GM19452 (cell line): Measurements from ENCODE around the gene OTULIN.

Experiments
- ATAC-seq: cut with Tn5 transposase; IDR thresholded peaks from one replicate; pipeline ENCODE4 v1.9.1; 2021; ENCODE audit not compliant: unreplicated experiment

Gene OTULIN

GRCh38 chr5:14741131-14741530, 76.6 kb downstream of the OTULIN start:
- ATAC-seq, result no peak

GRCh38 chr5:14741801-14742440, 77.4 kb downstream of the OTULIN start:
- no peak for ATAC-seq

DNA sequence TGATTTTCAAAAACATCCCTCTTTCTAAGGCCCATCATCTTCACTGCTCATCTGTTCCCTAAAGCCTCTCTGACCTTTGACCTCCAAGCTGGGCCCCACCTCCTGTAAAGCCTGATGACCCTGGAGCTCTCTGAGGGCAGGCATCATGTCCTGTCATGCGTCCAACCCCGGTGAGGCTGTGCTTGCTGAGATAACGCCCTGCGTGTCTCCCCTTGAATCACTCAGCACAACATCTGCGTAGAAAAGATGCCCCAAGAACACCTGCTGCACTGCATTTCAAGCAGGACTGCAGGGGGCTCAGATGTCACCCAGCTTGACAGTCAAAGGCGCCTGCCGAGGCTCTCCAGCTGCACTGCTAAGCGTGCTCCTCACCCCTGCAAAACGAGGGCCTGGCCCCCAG, 78.0 kb downstream of the OTULIN start:
- no peak for ATAC-seq

DNA sequence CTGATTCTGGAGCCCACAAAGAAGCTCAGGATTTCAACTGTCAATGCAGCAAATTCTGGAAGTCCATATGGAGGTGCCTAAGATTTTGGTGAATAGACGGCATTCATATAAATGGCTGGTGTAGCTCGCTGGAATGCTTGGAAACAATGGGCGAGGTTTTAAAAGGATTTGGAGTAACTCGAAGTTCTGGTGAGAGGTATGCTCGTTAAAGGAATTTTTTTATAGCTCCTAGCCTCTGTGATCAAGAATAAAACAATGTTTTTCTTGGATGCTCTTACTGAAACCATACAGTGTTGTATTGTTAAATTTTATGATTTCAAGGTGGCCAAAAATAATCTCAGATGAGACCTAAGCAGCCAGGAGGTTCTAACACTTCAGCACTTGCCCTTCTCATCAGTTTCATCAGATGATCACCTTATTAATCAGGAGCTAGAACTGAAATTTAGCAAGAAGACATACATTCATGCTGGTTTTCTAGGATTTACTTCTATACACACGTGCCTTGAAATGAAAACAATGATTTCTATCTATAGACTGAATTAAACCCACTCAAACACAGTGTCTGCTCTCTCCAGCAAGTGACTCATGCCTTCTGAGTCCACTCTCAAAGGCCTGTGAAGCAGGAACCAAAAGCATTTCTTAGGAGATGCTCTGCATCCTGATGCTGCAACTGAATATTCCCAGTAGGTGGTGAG, 79.2 kb downstream of the OTULIN start:
- no peak for ATAC-seq

- ATAC-seq, result no peak
Measured at GRCh38 chr5:14744296-14745187, 80.0 kb downstream of the OTULIN start.

DNA sequence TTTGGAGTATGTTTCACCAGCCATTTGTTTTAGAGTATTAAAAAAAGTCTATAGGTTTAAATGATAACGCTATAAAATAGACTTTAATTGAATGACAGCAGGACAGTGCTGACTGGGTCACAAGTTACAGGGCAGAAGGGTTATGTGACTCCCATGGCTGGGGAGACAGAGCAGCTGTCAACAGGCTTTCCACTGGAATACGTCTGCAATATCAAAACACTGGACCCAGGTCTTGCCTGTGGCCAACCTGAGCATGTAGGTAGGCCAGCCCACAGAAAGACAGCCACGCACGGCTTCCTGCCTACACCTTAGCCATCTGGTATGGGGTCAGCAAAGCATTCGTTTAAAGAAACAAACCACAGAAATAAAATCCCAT, 80.7 kb downstream of the OTULIN start:
- no peak for ATAC-seq

- ATAC-seq, result no peak
Measured at GRCh38 chr5:14745753-14746152, 81.2 kb downstream of the OTULIN start.

- no peak for ATAC-seq
Measured at GRCh38 chr5:14748180-14748900, 83.8 kb downstream of the OTULIN start.
